ENCODE data around the gene HES4.

GRCh38 chr1:970973-971730 is 28.7 kb downstream of the HES4 start:
- no peak for TF ChIP-seq CTCF (conservative IDR thresholded peaks at IDR 0.05)
- TF ChIP-seq ZFX (IDR thresholded peaks at IDR 0.05) = no peak
